GM21825 (cell line): Measurements from ENCODE around the gene SCAMP4.

Experiments
- ATAC-seq: cut with Tn5 transposase; IDR thresholded peaks from one replicate; pipeline ENCODE4 v1.9.1; 2021; ENCODE audit warnings: mild to moderate bottlenecking, moderate library complexity; ENCODE audit not compliant: unreplicated experiment

Gene SCAMP4

GRCh38 chr19:1955171-1956121, 50.2 kb downstream of the SCAMP4 start:
- no peak for ATAC-seq

DNA sequence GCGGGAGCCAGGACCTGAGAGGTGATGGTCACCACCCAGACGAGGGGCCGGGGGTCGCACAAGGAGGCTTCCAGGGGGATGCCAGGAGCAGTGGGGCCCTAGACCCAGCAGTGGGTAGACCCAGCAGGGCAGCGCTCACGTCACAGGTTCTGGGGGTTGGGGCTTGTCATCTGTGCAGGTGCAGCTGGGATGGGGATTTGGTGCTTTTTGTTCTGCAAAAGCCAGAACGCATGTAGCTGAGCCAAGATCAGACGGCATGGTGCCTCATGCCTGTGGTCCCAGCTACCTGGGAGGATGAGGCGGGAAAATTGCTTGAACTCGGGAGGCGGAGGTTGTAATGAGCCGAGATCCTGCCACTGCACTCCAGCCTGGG, 50.9 kb downstream of the SCAMP4 start:
- no peak for ATAC-seq

DNA sequence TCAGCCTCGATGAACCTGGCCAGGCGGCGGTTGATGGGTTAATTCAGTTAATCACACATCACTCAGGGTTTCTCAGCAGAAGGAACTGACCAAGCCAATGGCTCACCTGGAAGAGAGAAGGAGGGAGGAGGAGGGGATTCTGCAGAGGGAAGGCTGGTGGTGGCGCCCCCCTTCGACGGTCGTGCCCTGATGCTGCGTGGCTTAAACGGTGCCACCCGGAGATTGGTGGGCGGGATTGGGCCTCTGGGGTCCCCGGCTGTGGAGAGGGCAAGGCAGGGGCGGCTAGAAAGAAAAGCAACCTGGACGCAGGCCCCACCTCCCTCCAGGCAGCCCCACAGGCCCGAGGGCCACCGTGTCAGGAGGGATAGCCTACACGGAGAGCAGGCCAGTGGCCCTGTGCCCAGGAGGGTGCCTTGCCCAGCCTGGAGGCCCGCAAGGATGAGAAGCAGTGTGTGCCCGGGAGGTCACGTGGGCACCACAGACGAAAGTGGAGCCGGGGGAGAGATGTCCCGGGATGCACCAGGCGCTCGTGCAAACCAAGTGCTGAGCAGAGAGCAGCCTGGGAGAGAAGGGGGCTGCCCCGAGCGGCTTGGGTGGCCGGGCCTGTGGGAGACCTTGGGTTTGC, 51.8 kb downstream of the SCAMP4 start:
- ATAC-seq: no peak

DNA sequence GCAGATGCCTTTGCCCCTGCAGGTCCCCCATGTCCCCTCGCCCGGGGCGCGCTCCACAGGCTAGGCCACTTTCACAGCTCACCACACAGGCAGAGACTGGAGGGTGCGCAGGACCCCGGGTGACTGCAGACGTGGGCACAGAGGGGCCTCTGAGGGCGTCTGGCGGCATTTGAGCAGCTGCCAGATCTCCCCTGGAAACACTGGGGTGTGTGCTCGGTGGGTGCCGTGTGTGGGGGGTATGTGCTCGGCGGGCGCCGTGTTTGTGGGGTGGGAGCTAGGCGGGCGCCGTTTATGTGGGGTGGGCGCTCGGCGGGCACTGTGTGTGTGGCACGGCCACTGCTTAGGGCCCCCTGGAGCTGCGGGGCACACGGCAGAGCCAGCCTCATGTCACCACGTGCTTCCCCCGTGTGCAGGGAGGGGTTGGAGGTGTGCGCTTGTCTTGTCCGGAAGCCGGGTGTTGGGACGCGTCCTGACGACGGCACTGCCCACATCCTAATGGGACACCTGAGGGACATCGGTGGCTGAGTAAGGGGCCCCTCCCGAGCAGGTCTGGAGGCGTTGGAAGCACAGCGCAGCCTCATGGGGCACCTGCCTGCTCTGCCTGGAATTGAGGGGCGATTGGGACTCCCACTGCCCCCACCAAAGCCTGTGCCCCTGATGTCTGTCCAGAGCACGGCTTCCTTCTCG, 52.5 kb downstream of the SCAMP4 start:
- ATAC-seq: no peak

GRCh38 chr19:1959928-1960589, 54.9 kb downstream of the SCAMP4 start:
- no peak for ATAC-seq

DNA sequence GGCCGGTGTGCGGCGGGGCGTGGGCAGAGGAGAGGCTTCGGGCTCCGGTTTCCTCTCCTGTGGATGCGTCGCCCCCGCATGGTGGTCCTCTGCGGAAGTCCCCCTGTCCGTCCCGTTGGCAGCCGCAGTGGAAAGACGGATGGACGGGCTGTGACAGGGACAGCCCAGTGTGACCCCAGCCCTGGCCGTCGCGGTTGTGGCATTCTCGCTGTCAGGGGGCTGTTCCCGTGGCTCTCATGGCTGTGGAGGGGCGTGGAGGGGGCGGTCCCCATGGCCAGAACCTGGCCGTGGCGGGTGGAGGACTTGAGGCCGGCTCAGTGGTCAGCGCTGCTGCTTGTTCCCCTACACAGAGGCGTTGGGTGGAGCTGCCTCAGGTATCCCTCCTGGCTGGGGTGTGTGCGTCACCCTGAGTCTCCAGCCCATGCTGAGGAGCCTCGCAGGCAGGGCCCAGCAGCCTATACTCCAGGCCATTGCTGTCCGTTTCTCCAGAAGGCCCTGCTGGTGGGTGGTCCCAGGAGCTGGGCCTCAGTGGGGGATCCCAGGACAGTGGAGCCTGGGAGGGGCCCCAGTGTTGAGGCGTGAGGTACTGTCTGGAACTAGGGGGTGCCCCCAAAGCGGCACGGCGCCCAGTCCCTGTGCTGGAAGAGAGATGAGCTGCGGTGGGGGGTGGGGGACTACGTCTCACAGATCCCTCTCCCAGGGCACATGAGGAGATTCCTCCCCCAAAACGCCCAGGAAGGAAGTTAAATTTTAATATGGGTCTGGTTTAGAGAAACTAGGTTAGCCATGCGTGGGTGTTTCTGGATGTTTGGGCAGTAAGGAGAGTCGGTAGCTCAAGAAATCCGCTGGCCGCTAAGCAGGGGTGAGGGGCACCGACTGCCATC, 56.0 kb downstream of the SCAMP4 start:
- ATAC-seq: no peak

DNA sequence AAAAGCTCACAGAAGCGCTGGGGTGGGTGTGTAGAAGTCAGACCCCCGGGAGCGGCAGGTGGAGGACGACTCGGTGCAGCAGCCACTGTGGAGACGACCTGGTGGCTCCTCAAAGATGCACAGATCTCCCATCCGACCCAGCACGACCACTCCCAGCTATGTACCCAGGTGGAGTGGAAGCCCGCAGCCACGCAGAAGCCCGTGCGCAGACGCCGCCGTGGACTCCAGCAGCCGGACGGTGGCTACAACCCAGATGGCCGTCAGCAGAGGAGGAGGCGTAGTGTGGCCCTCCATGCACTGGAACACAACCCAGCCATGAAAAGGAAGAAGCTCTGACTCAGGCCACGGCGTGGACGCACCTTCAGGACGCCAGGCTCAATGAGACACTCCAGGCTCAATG, 57.5 kb downstream of the SCAMP4 start:
- ATAC-seq: no peak

- no peak for ATAC-seq
These were observed 61.9 kb downstream of the SCAMP4 start for GRCh38 chr19:1967087-1967608.

DNA sequence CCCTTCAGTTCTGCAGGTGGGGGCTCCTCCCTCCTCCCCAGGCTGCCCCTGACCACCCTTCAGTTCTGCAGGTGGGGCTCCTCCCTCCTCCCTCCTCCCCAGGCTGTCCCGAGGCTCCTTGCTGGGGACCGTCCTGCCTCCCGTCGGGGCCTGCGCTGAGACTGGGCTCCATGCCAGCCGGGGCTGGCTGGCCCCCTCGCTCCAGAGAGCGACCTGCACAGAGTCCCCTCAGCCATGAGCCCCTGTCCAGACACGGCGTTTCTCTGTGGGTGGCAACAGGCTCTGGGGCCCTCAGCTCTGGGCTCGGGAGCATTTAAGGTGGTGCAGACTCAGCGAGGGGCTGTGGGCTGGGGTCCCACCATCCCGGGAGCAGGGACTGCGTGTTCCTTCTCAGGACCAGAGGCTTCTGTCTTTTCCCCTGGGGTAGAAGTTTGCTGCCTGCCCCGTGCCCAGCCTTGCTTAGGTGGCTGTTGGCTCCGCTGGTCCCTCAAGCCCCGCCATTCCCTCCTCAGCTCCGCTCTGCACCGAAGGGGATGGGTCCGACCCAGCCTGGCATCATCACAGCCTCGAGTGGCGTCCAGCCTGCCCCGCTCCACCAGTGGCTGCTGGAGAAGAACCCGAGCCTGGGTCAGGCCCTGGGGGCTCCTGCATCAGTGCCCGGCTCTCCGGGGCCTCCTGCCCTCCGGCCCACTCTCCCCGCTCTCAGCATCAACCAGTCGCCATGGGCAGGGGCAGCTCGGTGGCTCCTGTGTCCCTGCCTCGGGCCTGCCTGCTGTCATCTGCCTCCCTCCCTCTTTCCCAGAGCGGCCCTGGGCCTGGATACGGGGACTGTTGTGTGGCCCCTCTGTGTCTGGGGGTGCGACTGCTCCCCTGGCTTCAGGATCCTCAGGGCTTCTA, 63.3 kb downstream of the SCAMP4 start:
- ATAC-seq: no peak

- ATAC-seq: no peak
These were observed 64.2 kb downstream of the SCAMP4 start for GRCh38 chr19:1969176-1970002.

DNA sequence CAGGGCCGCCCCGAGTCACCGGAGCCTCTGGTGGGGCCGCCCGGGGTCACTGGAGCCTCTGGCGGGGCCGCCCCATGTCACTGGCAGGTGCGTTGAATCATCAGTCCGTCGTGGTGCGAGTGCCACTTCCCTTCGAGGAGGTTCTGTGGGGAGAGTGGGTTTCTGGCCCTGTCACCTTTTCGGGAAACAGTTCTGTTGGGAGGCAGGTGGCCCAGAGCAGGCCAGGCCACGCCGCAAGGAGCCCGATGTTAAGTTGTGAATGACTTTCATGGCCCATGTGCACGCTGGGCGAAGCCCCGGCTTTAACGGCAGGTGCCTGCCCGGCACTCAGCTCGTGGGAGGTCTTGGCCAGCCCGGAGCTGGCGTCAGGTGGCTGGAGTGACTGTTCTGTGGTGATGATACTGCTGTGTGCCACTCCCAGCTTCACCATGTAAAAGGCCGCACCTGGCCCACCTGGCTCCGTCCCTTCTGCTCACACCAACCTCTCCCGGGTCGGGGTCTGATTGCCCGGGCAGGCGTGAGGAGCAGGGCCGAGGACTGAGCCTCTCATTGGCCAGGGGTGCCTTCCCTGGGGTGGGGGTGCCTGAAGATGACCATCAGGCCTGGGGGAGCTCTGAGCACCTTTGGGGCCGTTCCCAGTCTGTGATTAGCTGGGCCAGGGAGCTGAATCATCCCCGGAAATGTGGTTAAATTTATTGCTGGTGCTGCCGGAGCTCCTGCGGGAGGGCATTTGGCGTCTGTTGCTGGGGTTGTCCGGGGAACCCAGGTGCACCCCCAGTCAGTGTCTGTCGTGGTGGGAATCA, 65.0 kb downstream of the SCAMP4 start:
- ATAC-seq: no peak

DNA sequence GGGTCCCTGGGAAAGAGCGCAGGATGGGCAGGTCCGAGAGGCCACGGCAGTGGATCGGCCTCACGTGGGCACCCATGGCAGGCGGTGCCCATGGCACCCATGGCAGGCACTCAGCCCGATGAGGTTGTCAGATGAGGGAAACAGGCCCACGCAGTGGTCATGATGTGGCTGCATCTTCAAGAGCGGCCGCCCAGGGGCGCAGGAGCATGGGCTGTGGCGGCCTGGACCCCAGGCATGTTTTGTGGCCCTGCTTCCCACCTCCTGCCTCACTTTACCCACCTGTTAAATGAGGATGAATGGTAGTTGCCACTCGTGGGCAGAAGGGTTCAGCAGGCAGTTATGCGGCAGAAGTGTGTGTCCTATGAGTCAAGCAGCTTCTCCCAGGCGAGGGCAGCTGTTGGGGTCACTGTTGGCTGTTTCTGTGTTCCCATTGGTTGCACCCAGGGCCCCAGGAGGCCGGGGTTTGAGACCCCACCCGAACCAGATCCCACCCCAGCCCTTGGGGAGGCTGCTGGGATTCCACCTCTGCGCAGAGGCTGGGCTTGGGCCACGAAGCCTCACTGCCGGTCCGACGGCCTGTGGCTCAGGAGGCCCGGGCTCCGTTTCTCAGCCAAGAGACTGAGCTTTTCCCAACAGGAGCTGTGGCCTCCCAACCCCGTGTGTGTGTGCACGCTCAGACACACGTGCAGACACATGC, 65.8 kb downstream of the SCAMP4 start:
- ATAC-seq: no peak

DNA sequence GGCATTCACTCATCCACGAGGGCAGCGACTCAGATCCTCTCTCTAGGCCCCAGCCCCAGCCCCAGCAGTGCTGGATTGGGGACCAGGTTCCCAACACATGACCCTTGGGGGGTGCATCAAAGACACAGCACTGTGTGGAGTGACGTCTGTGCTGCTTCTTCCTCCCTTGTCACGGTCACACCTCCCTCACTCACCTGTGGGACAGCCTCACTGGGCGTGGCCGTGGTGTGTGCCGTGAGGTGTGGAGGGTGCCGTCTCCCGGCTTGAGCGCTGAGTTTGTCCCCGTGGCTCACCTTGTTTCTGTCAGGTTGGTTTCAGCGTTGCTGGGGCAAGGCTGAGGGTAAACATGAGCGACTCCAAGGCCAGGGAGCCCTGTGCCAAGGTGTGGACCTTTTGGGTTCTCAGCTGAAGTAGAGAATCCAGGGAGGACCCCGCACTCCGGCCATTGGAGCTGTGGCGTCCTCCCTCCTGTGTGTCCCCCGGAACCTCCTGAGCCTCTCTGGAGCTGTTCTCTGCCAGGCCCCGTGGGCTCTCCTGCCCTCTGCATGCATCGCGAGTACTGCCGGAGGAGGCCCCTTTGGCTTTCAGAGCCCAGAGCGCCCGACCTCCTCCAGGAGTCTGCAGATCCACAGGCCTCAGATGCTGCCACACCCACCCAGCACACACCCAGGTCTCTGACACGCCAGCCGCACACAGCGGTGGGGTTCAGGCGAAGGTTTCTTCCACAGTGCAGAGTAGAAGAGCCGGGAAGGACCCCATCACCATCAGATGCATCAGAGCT, 69.4 kb downstream of the SCAMP4 start:
- no peak for ATAC-seq

- no peak for ATAC-seq
These were observed 69.9 kb downstream of the SCAMP4 start for GRCh38 chr19:1975162-1975480.
